ENCODE data around the gene ACAP2.
"Not testable (repeated sequence)": the region's sequence is repeated elsewhere in the genome, so short reads cannot be mapped to it uniquely, and the experiment has no call there.

ACAP2 gene

DNA sequence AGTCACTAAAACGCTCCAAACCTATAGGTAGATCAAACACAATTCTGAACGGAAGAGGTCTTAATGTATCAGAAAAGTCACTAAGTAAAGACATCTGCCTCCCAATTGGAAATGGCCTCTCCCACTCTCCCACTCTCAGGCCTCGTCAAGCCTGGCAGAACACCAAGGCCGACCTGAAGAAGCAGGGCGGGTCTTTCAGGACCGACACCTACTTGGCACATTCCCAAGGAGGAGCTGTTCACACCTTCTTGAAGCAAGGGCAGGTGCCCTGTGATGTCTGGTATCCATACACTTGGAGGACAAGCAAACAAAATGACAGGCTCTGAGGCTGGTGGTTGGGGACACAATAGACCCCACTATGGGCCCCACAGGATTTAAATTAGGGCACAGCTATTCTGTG is 201.9 kb downstream of the ACAP2 start:
- peak; percentile 38 for DNase-seq

DNA sequence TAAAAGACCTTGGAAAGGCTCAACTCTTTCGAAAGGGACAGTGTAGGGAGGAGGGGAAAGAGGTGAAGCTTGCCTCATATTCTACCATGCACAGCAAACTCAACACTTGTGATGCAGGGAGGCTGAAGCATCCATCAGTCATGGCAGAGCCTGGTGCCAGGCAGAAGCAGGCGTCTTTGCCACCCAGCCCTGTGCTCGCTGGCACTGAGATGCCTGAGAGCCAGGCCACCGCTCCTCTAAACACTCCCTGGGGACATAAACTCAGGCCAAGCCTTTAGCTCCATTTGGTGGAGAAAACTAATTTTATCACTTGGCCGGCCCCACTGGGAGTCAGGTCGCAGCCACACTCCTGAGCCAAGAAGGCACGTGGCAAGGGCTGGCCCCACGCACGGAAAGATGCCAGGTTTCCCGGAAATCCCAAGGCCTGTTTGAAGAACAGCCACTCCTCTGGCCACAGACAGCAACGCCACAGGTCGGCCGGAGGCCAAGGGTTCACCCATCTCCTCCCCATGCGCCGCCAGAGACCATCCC is 202.6 kb downstream of the ACAP2 start:
- DNase-seq = peak; percentile 49

DNA sequence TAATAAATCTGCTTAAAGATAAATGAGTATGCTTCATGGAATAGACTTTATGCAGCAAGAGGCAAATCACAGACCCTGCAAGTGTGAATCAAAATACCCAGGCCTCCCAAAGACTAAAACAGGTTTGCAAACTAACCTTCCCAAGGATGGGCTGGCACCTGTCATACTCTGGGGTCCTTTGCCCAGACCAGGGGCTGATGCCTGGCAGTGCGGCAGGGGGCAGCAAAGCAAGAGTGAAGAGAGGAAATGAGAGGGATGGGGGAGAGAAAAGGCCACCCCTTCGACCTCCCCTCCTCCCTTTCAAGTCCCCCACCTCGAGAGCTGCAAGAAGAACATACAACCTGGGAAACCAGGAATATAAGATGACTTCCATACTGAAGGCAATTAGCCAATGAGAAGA is 203.7 kb downstream of the ACAP2 start:
- DNase-seq = peak; percentile 33

DNA sequence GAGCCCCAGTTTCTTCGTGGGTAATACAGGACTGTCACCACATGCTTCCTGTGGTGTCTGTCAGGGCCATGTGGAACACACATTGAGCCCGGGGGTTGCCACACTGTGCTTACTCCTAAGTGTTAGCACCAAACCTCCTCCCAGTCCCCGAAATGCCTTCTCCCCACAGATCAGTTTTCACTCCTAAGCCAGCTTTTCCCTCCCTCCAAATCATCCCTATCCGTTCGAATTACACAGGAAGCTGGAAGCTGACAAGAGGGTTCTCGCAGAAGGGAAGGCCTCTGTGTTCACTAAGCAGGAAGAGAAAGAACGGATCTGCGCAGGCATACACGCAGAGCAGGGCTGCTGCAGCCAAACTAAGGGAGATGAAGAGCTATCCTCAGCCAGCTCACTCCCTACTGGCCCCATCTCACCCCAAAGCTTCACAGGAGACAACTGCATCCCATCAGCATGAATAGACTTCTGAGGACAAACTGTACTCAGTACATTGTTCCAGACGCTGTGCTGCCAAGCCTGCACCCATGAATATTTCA is 204.2 kb downstream of the ACAP2 start:
- DNase-seq = peak; percentile 30

DNA sequence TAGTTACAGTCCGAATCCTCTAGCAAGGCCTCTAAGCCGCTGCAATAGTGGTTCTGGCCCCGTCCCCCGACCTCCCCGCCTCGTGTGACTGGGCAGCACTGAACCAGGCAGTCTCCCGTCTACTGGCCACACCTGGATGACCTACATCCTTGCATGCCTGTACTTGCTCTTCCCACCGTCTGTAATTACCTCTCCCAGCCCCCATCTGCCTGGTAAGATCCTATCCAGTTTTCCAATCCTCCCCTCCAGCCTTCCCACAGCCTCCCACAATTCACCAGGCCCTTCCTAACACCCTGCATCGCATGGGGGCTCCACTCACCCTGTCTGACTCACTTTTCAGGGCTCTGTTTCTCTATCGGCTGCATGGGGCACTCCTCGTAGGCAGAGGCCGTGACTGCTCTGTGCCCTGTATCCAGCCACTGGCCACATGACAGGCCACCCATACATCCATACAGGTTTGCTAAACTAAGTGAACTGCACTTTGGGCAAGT is 204.7 kb downstream of the ACAP2 start:
- DNase-seq = peak; percentile 50

DNA sequence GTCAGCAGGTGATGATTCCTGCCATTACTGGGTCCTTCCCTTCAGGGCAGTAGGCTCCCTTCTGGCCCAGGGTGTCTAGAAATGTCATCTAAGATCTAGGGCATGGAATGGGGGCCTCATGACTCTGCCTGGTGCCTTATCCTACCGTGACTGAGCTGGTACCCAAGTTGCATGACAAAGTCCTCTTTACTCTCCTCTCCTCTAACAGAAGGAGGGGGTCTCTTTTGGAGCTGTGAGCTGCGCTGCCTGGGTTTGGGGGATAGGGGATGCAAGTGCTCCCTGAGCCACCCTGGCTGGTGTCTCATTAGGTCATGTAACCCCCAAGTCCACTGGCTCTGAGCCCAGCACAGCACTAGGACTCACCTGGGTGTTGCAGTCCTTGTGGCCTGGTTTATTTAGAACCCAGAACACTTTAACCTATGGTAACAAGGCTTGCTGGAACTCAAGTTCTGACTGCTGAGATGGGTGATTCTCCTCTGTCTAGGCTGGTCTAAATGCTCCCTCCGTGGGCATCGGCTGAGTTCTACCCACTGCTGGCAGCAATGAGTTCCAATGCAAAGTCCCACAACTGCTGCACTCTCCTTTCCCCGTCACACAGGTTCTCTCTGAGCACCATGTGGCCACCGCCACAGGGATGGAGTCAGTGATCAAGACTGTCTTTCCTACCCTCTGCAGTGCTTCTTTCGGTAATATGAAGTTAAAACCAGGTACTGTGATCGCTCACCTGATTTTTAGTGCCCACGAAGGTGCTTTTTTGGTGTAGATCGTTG is 205.8 kb downstream of the ACAP2 start:
- peak; percentile 19 for DNase-seq

DNA sequence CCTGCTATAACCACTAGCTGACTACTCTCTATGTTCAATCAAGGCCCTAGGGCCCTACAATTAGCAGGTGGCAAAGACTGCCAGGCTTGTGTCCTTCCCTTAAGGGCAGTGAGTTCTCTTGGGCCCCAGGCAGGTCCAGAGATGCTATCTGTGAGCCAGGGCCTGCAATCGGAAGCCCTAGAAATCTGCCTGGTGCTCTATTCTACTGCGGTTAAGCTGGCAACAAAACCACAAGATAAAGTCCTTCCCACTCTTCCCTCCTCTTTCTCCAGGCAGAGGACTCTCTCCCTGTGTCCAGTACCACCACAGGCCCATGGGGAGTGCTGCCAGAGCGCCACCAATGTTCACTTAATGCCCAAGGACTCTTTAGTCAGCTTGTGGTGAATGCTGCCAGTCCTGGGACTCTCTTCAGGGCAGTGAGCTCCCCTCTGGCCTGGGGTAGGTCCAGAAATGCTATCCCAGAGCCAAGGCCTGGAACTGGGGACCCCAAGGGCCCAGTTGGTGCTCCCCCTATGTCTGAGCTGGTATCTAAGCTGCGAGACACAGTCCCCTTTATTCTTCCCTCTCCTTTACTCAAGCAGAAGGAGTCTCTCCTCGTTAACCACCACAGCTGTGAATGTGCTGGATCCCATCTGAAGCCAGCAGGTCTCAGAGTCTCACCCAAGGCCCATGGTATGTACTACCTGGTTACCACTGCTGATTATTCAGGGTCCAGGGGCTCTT is 206.6 kb downstream of the ACAP2 start:
- DNase-seq = peak; percentile 38

DNA sequence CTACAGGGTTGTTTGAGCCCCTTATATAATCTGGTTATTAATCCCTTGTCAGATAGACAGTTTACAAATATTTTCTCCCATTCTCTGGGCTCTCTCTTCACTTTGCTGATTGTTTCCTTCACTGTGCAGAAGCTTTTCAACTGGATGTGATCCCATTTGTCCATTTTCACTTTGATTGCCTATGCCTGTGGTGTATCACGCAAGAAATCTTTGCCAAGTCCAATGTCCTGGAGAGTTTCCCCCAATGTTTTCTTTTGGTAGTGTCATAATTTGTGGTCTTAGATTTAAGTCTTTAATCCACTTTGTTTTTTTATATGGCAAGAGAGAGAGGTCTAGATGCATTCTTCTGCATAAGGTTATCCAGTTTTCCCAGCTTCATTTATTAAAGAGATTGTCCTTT is 212.6 kb downstream of the ACAP2 start:
- DNase-seq = no peak

DNA sequence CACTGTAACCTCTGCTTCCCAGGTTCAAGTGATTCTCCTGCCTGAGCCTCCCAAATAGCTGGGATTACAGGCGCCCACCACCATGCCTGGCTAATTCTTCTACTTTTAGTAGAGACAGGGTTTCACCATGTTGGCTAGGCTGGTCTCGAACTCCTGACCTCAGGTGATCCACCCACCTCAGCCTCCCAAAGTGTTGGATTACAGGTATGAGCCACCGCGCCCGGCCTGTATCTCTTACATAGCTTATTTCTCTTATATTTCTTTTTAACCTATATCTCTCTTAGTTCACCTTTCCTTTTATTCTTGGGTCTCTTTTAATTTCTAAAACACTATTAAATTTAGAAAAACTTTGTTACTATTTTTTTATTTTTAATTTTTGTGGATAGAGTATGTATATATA is 213.9 kb downstream of the ACAP2 start:
- not testable (repeated sequence) for DNase-seq

DNA sequence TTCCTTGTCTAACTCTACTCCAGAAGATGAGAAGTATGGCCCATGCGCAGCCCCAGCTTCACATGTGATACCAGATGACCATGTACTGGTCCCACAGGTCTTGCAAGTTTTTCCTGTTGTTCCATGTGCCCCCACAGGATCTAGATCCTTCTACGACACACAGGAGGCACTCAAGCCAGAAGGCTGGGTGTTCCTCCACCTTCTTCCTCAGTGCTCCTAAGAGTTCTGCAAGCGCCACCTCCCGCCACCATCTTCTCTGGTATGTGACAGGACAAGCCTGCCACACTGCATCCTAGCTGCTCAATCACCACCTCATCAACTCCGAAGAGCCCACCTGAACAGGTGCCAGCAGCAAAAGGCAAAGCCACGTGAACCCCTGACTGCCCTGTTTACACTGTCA is 214.9 kb downstream of the ACAP2 start:
- peak; percentile 48 for DNase-seq

DNA sequence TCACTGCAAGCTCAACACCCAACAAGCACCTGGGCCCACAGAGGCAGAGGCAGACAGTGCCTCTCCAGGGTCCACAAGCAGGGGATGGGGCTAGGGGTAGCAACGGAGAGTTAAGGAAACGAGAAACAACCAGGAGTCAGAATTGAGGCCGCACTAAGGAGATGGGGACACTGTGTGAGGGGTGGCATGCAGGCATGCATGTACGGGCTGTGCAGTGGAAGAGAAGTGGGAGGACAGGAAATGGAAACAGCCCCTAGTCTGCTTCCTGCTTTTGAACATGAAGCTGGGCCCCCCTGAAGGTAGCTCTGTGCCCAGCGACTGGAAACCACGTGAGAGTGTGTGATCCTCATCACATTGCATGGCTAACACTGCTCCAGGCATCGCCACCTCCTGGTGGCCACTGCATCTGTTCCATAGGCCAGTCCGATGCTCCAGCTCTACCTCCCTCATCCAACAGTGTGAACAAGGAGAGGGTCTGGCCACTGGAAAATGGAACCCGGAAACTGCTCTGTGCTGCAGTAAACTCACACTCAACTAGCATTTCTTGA is 215.8 kb downstream of the ACAP2 start:
- peak; percentile 60 for DNase-seq

DNA sequence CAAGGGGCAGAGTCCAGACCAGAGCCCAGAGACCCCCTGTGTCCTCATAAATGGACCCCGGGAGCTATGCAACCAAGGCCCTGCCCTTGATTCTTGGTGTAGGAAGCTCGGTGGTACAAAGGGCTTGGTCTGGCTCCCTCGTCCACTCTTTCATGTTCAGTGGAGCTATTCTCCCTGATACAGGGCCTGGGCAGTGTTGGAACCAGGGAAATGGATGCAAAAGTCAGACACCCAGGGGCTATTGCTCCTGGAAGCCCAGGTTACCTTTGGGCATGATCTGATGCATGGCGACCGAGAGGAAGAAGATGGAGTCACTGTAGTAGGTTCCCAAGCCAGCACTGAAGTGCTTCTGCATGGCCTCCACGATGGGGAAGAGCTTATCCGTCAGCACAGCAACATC is 216.4 kb downstream of the ACAP2 start:
- no peak for DNase-seq

DNA sequence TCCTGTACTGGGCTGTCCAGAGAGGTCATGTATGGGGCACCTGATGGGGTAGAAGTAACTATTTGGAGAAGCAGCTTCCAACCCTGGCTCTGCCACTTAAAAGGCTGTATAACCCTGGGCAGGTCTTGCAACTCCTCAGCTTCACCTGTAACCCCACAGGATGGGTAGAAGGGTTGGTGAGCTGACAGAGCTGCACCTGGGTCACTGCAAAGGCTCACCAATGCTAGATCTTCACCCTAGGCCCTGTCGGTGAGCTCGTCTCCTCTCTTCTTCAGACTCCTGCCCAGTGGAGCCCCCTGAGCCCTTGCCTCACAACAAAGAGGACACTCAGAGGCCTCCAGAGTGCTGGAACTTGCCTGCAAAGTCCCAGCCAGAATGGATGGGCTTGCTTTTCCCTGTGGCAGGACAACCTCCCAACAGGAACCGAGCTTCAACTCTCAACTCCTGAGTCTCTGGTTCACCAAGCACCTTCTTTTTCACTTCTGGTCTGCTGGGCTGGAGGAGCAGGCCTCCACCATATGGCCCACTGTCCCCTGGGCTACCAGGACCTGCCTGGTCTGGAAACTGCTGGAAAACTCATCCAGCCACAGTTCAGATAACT is 217.7 kb downstream of the ACAP2 start:
- no peak for DNase-seq

Measured in islet precursor cell (in vitro differentiated cells).